ENCODE data around the gene RGS7.

DNA sequence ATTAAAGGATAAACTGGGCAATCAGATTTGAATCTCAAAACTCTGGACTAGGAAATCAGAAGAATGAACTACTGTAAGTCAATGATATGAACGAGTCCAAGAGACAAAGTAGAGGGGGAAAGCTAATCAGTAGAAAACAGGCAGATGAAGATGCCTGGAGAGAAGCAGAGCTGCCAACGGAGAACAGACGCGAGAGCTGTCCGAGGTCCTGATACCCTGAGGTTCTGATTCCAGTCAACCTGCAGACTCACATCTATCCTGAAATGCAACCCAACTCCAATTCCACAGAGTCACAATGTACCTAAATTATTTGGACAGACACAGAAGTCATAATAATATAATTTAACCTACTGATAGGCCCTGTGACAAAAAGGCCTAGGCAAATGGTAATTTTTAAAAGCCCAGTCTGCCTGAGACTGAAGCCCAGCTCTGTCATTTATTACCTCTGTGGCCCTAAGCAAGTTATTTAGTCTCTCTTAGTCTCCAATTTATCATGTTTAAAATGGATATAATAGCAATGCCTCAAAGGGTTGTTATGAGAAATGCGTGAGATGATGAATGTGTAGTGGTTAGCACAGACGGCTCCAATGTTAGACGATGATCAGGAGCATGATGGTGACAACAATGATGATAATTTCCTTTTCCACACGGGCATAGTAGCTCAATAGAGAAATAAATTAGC, 33.4 kb downstream of the RGS7 start:
- TF ChIP-seq, protein P1, sequence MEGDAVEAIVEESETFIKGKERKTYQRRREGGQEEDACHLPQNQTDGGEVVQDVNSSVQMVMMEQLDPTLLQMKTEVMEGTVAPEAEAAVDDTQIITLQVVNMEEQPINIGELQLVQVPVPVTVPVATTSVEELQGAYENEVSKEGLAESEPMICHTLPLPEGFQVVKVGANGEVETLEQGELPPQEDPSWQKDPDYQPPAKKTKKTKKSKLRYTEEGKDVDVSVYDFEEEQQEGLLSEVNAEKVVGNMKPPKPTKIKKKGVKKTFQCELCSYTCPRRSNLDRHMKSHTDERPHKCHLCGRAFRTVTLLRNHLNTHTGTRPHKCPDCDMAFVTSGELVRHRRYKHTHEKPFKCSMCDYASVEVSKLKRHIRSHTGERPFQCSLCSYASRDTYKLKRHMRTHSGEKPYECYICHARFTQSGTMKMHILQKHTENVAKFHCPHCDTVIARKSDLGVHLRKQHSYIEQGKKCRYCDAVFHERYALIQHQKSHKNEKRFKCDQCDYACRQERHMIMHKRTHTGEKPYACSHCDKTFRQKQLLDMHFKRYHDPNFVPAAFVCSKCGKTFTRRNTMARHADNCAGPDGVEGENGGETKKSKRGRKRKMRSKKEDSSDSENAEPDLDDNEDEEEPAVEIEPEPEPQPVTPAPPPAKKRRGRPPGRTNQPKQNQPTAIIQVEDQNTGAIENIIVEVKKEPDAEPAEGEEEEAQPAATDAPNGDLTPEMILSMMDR (conservative IDR thresholded peaks at IDR 0.05; ENCODE audit: low read length) = no peak
- no peak for TF ChIP-seq EZH2phosphoT487 (IDR thresholded peaks at IDR 0.05; ENCODE audit: borderline replicate concordance)
